WTC11 (cell line): Measurements from ENCODE around the gene FAM217B. TPM values are rescaled to one million over a fixed set of nuclear protein-coding genes. Genes with fewer than 3 reads are reported as not detected.

Source experiments
- ATAC-seq: fragments of 200-7000 bp; cut with Tn5 transposase; 2 replicates; pipeline ENCODE4 v1.10.0; 2021; ENCODE audit warnings: mild to moderate bottlenecking, moderate library complexity
- CTCF ChIA-PET: fragments of 300-600 bp; sonication (Branson Sonifier 250); formaldehyde crosslinking; loops from one replicate; lab custom pipeline; 2021; ENCODE audit warnings: antibody characterized with exemption; lab: Charles Lee
- POLR2A ChIA-PET: fragments of 350-600 bp; sonication (Branson Sonifier 250); formaldehyde crosslinking; loops from one replicate; lab custom pipeline; 2021; ENCODE audit warnings: antibody characterized with exemption; lab: Charles Lee
- DNase-seq: peaks from one replicate; pipeline ENCODE4 v3.0.0; 2021; ENCODE audit warnings: low spot score
- H3K27ac Mint-ChIP-seq: 2 replicates; pipeline ENCODE4 v1.8.0; 2021; ENCODE audit warnings: mixed read lengths
- H3K27me3 Mint-ChIP-seq: 2 replicates; pipeline ENCODE4 v1.8.0; 2021; ENCODE audit warnings: low read depth, mild to moderate bottlenecking, moderate library complexity, mixed read lengths
- H3K36me3 Mint-ChIP-seq: 2 replicates; pipeline ENCODE4 v1.8.0; 2021; ENCODE audit warnings: mixed read lengths
- H3K4me1 Mint-ChIP-seq: 2 replicates; pipeline ENCODE4 v1.8.0; 2022; ENCODE audit warnings: mixed read lengths
- H3K4me3 Mint-ChIP-seq: 2 replicates; pipeline ENCODE4 v1.8.0; 2021; ENCODE audit warnings: mild to moderate bottlenecking, moderate library complexity, mixed read lengths
- H3K9me3 Mint-ChIP-seq: 2 replicates; pipeline ENCODE4 v1.8.0; 2021; ENCODE audit warnings: mixed read lengths
- ATF3 ChIP-seq: sonication (generic); formaldehyde crosslinking; conservative IDR thresholded peaks from 2 replicates; pipeline ENCODE4 v1.8.1; 2022; ENCODE audit warnings: mild to moderate bottlenecking, missing genetic modification reagents
- CBFB ChIP-seq: sonication (generic); formaldehyde crosslinking; IDR thresholded peaks from 2 replicates; pipeline ENCODE4 v1.8.1; 2022; ENCODE audit warnings: mild to moderate bottlenecking, low read depth, missing genetic modification reagents
- KAT7 ChIP-seq: sonication (generic); formaldehyde crosslinking; IDR thresholded peaks from 2 replicates; pipeline ENCODE4 v1.8.1; 2023; ENCODE audit warnings: missing genetic modification reagents, mild to moderate bottlenecking, borderline replicate concordance
- MYBL2 ChIP-seq: sonication (generic); formaldehyde crosslinking; IDR thresholded peaks from 2 replicates; pipeline ENCODE4 v1.8.1; 2023; ENCODE audit warnings: mild to moderate bottlenecking, moderate library complexity, missing genetic modification reagents
- PREB ChIP-seq: sonication (generic); formaldehyde crosslinking; IDR thresholded peaks from 2 replicates; pipeline ENCODE4 v1.8.1; 2022; ENCODE audit warnings: mild to moderate bottlenecking, missing genetic modification reagents, moderate library complexity, borderline replicate concordance
- RORB ChIP-seq: fragments of 250-450 bp; sonication (Bioruptor Pico); IDR thresholded peaks from 2 replicates; pipeline ENCODE4 v1.9.0; 2021; ENCODE audit warnings: mild to moderate bottlenecking
- SMAD3 ChIP-seq: sonication (generic); formaldehyde crosslinking; IDR thresholded peaks from 2 replicates; pipeline ENCODE4 v1.8.0; 2022; ENCODE audit warnings: missing genetic modification reagents, mild to moderate bottlenecking, borderline replicate concordance
- SMAD4 ChIP-seq: sonication (generic); formaldehyde crosslinking; IDR thresholded peaks from 2 replicates; pipeline ENCODE4 v1.8.0; 2022; ENCODE audit warnings: mild to moderate bottlenecking, missing genetic modification reagents
- SOX15 ChIP-seq: fragments of 250-450 bp; sonication (Bioruptor Pico); IDR thresholded peaks from 2 replicates; pipeline ENCODE4 v1.9.0; 2021; ENCODE audit warnings: mild to moderate bottlenecking
- SP1 ChIP-seq: sonication (generic); formaldehyde crosslinking; conservative IDR thresholded peaks from 2 replicates; pipeline ENCODE4 v1.8.1; 2022; ENCODE audit warnings: missing genetic modification reagents
- TP53 ChIP-seq: sonication (generic); formaldehyde crosslinking; IDR thresholded peaks from 2 replicates; pipeline ENCODE4 v1.8.1; 2023; ENCODE audit warnings: mild to moderate bottlenecking, missing genetic modification reagents
- ZNF232 ChIP-seq: sonication (generic); formaldehyde crosslinking; IDR thresholded peaks from 2 replicates; pipeline ENCODE4 v1.8.0; 2022; ENCODE audit warnings: mild to moderate bottlenecking, missing genetic modification reagents
- ZNF263 ChIP-seq: sonication (generic); formaldehyde crosslinking; IDR thresholded peaks from 2 replicates; pipeline ENCODE4 v1.8.1; 2022; ENCODE audit warnings: low read depth, mild to moderate bottlenecking, moderate library complexity, missing genetic modification reagents
- ZNF281 ChIP-seq: sonication (generic); formaldehyde crosslinking; IDR thresholded peaks from 2 replicates; pipeline ENCODE4 v1.8.0; 2023; ENCODE audit warnings: mild to moderate bottlenecking, missing genetic modification reagents
- ZNF423 ChIP-seq: fragments of 250-450 bp; sonication (Bioruptor Pico); IDR thresholded peaks from 2 replicates; pipeline ENCODE4 v2.1.2; 2022; ENCODE audit warnings: mild to moderate bottlenecking, moderate library complexity
- total RNA-seq: library from RNA; stranded (reverse); gene quantifications from 3 replicates; pipeline ENCODE4 v1.2.3, GENCODE V29; 2021
- TF ChIP-seq, protein P1 (sequence below): fragments of 250-450 bp; sonication (Bioruptor Pico); IDR thresholded peaks from 2 replicates; pipeline ENCODE4 v1.9.0; 2021; ENCODE audit warnings: mild to moderate bottlenecking, borderline replicate concordance
- TF ChIP-seq, protein P2 (sequence below): fragments of 250-450 bp; sonication (Bioruptor Pico); IDR thresholded peaks from 2 replicates; pipeline ENCODE4 v1.9.0; 2021; ENCODE audit warnings: mild to moderate bottlenecking
- TF ChIP-seq, protein P3 (sequence below): sonication (generic); formaldehyde crosslinking; IDR thresholded peaks from 2 replicates; pipeline ENCODE4 v1.8.0; 2022; ENCODE audit warnings: mild to moderate bottlenecking, missing genetic modification reagents
- TF ChIP-seq, protein P4 (sequence below): sonication (generic); formaldehyde crosslinking; IDR thresholded peaks from 2 replicates; pipeline ENCODE4 v1.8.1; 2022; ENCODE audit warnings: missing genetic modification reagents, borderline replicate concordance
- TF ChIP-seq, protein P5 (sequence below): sonication (generic); formaldehyde crosslinking; IDR thresholded peaks from 2 replicates; pipeline ENCODE4 v1.8.1; 2022; ENCODE audit warnings: mild to moderate bottlenecking, moderate library complexity, missing genetic modification reagents
- TF ChIP-seq, protein P6 (sequence below): sonication (generic); formaldehyde crosslinking; IDR thresholded peaks from 2 replicates; pipeline ENCODE4 v1.8.0; 2022; ENCODE audit warnings: mild to moderate bottlenecking, missing genetic modification reagents

FAM217B gene
- total RNA-seq, 1 experiment from 2014 or later, result 14.8 TPM

GRCh38 chr20:59962155-59962554, 22.0 kb downstream of the FAM217B start (continued):
- TF ChIP-seq SOX15 (CRISPR knock-in tag), result no peak
- TF ChIP-seq, protein P1, sequence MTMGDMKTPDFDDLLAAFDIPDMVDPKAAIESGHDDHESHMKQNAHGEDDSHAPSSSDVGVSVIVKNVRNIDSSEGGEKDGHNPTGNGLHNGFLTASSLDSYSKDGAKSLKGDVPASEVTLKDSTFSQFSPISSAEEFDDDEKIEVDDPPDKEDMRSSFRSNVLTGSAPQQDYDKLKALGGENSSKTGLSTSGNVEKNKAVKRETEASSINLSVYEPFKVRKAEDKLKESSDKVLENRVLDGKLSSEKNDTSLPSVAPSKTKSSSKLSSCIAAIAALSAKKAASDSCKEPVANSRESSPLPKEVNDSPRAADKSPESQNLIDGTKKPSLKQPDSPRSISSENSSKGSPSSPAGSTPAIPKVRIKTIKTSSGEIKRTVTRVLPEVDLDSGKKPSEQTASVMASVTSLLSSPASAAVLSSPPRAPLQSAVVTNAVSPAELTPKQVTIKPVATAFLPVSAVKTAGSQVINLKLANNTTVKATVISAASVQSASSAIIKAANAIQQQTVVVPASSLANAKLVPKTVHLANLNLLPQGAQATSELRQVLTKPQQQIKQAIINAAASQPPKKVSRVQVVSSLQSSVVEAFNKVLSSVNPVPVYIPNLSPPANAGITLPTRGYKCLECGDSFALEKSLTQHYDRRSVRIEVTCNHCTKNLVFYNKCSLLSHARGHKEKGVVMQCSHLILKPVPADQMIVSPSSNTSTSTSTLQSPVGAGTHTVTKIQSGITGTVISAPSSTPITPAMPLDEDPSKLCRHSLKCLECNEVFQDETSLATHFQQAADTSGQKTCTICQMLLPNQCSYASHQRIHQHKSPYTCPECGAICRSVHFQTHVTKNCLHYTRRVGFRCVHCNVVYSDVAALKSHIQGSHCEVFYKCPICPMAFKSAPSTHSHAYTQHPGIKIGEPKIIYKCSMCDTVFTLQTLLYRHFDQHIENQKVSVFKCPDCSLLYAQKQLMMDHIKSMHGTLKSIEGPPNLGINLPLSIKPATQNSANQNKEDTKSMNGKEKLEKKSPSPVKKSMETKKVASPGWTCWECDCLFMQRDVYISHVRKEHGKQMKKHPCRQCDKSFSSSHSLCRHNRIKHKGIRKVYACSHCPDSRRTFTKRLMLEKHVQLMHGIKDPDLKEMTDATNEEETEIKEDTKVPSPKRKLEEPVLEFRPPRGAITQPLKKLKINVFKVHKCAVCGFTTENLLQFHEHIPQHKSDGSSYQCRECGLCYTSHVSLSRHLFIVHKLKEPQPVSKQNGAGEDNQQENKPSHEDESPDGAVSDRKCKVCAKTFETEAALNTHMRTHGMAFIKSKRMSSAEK (CRISPR knock-in tag), result no peak

GRCh38 chr20:59966428-59966827, 26.2 kb downstream of the FAM217B start:
- no peaks in the 10 kb centered on the region for H3K4me1 Mint-ChIP-seq
- no peak for ATAC-seq
- DNase-seq, result no peak
- H3K27me3 Mint-ChIP-seq, result peaks cover 12% of the 10 kb centered on the region
- H3K27ac Mint-ChIP-seq, result no peak overlapping the region
- no peak overlapping the region for H3K4me3 Mint-ChIP-seq
- H3K36me3 Mint-ChIP-seq, result no peaks in the 10 kb centered on the region
- H3K9me3 Mint-ChIP-seq, result no peaks in the 10 kb centered on the region
- POLR2A ChIA-PET, result no interaction called here
- CTCF ChIA-PET, result no interaction called here
- TF ChIP-seq, protein P2, sequence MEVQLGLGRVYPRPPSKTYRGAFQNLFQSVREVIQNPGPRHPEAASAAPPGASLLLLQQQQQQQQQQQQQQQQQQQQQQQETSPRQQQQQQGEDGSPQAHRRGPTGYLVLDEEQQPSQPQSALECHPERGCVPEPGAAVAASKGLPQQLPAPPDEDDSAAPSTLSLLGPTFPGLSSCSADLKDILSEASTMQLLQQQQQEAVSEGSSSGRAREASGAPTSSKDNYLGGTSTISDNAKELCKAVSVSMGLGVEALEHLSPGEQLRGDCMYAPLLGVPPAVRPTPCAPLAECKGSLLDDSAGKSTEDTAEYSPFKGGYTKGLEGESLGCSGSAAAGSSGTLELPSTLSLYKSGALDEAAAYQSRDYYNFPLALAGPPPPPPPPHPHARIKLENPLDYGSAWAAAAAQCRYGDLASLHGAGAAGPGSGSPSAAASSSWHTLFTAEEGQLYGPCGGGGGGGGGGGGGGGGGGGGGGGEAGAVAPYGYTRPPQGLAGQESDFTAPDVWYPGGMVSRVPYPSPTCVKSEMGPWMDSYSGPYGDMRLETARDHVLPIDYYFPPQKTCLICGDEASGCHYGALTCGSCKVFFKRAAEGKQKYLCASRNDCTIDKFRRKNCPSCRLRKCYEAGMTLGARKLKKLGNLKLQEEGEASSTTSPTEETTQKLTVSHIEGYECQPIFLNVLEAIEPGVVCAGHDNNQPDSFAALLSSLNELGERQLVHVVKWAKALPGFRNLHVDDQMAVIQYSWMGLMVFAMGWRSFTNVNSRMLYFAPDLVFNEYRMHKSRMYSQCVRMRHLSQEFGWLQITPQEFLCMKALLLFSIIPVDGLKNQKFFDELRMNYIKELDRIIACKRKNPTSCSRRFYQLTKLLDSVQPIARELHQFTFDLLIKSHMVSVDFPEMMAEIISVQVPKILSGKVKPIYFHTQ (CRISPR knock-in tag), result no peak
- no peak for TF ChIP-seq TP53 (CRISPR knock-in tag)
- TF ChIP-seq SMAD4 (CRISPR knock-in tag), result no peak
- TF ChIP-seq ZNF232 (CRISPR knock-in tag), result no peak
- TF ChIP-seq RORB (CRISPR knock-in tag), result no peak
- TF ChIP-seq, protein P3, sequence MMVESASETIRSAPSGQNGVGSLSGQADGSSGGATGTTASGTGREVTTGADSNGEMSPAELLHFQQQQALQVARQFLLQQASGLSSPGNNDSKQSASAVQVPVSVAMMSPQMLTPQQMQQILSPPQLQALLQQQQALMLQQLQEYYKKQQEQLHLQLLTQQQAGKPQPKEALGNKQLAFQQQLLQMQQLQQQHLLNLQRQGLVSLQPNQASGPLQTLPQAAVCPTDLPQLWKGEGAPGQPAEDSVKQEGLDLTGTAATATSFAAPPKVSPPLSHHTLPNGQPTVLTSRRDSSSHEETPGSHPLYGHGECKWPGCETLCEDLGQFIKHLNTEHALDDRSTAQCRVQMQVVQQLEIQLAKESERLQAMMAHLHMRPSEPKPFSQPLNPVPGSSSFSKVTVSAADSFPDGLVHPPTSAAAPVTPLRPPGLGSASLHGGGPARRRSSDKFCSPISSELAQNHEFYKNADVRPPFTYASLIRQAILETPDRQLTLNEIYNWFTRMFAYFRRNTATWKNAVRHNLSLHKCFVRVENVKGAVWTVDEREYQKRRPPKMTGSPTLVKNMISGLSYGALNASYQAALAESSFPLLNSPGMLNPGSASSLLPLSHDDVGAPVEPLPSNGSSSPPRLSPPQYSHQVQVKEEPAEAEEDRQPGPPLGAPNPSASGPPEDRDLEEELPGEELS (CRISPR knock-in tag), result no peak
- no peak for TF ChIP-seq KAT7 (CRISPR knock-in tag)
- TF ChIP-seq SMAD3 (CRISPR knock-in tag), result no peak
- TF ChIP-seq SP1, result no peak
- TF ChIP-seq, protein P4, sequence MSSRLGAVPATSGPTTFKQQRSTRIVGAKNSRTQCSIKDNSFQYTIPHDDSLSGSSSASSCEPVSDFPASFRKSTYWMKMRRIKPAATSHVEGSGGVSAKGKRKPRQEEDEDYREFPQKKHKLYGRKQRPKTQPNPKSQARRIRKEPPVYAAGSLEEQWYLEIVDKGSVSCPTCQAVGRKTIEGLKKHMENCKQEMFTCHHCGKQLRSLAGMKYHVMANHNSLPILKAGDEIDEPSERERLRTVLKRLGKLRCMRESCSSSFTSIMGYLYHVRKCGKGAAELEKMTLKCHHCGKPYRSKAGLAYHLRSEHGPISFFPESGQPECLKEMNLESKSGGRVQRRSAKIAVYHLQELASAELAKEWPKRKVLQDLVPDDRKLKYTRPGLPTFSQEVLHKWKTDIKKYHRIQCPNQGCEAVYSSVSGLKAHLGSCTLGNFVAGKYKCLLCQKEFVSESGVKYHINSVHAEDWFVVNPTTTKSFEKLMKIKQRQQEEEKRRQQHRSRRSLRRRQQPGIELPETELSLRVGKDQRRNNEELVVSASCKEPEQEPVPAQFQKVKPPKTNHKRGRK (CRISPR knock-in tag), result no peak
- TF ChIP-seq, protein P5, sequence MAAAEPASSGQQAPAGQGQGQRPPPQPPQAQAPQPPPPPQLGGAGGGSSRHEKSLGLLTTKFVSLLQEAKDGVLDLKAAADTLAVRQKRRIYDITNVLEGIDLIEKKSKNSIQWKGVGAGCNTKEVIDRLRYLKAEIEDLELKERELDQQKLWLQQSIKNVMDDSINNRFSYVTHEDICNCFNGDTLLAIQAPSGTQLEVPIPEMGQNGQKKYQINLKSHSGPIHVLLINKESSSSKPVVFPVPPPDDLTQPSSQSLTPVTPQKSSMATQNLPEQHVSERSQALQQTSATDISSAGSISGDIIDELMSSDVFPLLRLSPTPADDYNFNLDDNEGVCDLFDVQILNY (CRISPR knock-in tag), result no peak
- no peak for TF ChIP-seq MYBL2 (CRISPR knock-in tag)
- TF ChIP-seq ZNF281 (CRISPR knock-in tag), result no peak
- TF ChIP-seq ZNF423 (CRISPR knock-in tag), result no peak
- no peak for TF ChIP-seq CBFB (CRISPR knock-in tag)
- no peak for TF ChIP-seq ATF3 (CRISPR knock-in tag)
- TF ChIP-seq ZNF263 (CRISPR knock-in tag), result no peak
- TF ChIP-seq, protein P6, sequence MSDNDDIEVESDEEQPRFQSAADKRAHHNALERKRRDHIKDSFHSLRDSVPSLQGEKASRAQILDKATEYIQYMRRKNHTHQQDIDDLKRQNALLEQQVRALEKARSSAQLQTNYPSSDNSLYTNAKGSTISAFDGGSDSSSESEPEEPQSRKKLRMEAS (CRISPR knock-in tag), result no peak
- TF ChIP-seq PREB, result no peak
